Measurements from ENCODE around the gene PAX8. TPM values are rescaled to one million over a fixed set of nuclear protein-coding genes. Genes with fewer than 3 reads are reported as not detected.
A peak's percentile ranks its signal among the peaks of the same experiment; 100 is the strongest.

The PAX8 gene
- total RNA-seq, 1 experiment from 2014 or later = 1.5 TPM

DNA sequence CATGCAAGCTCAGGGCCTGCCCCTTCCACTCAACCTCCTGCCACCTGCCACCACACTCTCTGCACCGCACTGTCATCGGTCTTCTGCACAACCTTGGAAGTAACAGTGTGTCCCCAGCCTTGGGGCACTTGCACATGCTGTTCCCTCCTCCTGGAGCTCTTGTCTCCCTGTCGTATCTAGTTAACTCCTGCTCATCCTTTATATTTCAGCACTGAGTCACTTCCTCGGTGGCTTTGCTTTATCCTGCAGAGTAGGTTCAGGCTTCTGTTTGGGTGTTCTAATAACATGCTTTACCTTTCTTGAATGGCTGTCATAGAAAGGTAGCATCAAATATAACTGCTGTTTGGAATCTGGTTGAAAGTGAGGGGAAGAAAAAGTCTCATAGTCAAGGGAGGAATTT lies 25.3 kb downstream of the PAX8 start:
- H2AFZ ChIP-seq (ENCODE audit: low read length) = no peak overlapping the region
- H3K36me3 ChIP-seq (ENCODE audit: insufficient read depth, low read length) = no peaks in the 10 kb centered on the region
- H3K79me2 ChIP-seq (ENCODE audit: low read length) = no peaks in the 10 kb centered on the region
- no peak for DNase-seq
- no peaks in the 10 kb centered on the region for H3K9me3 ChIP-seq (ENCODE audit: low read length)
- H3K4me2 ChIP-seq (ENCODE audit: low read depth, low read length, poor library complexity, severe bottlenecking) = no peak overlapping the region
- H3K4me1 ChIP-seq (ENCODE audit: low read length) = no peaks in the 10 kb centered on the region
- H3K9me2 ChIP-seq (replicated peaks; ENCODE audit: insufficient read depth, low read length) = no peaks in the 10 kb centered on the region
- H4K20me1 ChIP-seq (ENCODE audit: insufficient read depth, low read depth, low read length) = no peaks in the 10 kb centered on the region
- no peaks in the 10 kb centered on the region for H3K27me3 ChIP-seq (ENCODE audit: low read length)
- H3K9ac ChIP-seq (ENCODE audit: low read length) = no peak overlapping the region
- no peak overlapping the region for H3K4me3 ChIP-seq (ENCODE audit: low read length)
- no peak overlapping the region for H3K27ac ChIP-seq (ENCODE audit: low read length)

DNA sequence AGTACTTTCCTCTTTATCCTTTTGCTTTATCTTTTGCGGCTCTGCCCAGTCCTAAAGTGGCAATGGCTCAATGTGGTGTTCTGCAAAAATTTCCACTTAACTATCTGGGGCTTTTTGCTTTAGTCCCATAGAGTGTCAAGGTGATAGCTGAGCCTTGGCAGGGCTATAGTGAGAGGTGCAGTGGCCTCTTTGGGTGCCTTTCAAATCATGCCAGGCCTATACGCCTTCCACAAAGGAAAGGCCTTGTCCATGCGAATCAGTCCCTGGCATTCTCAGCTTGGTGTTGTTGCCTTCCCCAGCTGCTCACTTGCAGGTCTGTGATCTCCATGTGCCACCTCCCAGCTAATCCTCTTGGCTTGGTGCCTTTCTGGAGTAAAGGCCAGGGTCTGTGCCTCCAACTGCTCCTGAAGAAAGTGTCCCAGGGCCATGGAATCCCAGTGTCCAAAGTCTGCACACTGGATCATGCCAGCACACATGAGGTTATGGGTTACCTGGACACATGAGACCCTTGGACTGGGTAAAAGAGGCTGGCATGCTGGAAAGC lies 26.6 kb downstream of the PAX8 start:
- no peak overlapping the region for H3K27ac ChIP-seq (ENCODE audit: low read length)
- no peak overlapping the region for H3K4me3 ChIP-seq (ENCODE audit: low read length)
- H3K9me3 ChIP-seq (ENCODE audit: low read length) = no peaks in the 10 kb centered on the region
- no peak overlapping the region for H3K9ac ChIP-seq (ENCODE audit: low read length)
- no peaks in the 10 kb centered on the region for H3K4me1 ChIP-seq (ENCODE audit: low read length)
- H4K20me1 ChIP-seq (ENCODE audit: insufficient read depth, low read depth, low read length) = no peaks in the 10 kb centered on the region
- H3K4me2 ChIP-seq (ENCODE audit: low read depth, low read length, poor library complexity, severe bottlenecking) = no peak overlapping the region
- no peak overlapping the region for H2AFZ ChIP-seq (ENCODE audit: low read length)
- H3K36me3 ChIP-seq (ENCODE audit: insufficient read depth, low read length) = no peaks in the 10 kb centered on the region
- no peaks in the 10 kb centered on the region for H3K9me2 ChIP-seq (replicated peaks; ENCODE audit: insufficient read depth, low read length)
- DNase-seq = no peak
- H3K79me2 ChIP-seq (ENCODE audit: low read length) = no peaks in the 10 kb centered on the region
- H3K27me3 ChIP-seq (ENCODE audit: low read length) = no peaks in the 10 kb centered on the region

DNA sequence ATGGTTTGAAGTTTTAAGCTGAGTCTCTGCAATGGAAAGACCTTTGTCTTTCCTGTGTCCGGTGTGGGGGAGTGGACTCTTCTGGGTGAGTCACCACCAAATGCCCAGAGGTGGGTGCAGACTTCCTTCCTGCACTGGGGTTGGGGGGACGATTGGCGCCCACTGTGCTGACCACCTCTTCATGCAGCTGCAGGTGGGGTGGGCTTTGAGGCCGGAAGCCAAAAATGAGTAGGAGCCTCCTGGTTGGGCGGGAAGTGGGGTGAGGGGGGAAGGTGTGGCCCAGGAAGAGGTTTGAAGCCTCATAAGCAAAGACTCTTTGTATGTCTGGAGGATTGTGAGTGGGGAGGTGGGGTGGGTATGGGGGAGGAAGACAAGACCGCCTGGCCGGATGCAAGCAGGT lies 27.6 kb downstream of the PAX8 start:
- DNase-seq = no peak

DNA sequence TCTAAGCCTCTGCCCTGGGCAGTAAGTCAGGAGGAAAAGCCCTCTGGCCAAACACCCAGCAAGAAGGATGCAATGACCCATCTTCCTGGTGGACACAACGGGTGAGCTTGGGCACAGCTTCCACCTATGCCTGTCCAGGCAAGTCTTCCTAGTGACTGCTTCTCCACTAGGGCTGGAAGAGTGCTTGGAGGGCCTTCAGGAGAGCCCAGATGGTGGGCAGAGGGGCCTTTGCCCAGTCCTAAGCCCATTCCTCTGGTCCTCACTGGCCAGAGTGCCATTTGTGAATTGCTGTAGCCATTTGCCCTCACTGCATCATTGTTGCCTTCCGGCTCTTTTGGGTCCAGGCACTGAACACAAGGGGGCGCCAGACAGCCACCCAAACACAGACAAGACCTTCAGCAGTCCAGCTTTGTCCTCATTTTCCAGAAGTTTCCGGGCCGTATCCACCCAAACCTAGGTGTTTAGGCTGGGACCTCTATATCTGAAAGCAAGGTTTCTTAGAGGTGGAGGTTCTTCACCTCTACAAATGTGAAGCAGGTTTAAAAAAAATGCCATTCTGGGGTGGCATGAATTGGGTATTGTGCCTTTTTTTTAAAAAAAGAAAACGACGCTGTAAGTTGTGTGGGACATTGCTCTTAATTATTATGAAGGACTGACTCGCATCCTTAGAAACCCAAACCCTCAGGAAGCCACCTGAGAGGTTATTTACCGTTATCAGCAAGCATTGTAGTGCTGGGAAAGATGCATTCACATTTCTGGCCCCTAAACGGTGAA lies 29.5 kb downstream of the PAX8 start:
- Histone ChIP-seq H3K27ac (ENCODE audit: low read length) (no peak overlapping the region), H4K20me1 (ENCODE audit: insufficient read depth, low read depth, low read length) (no peaks in the 10 kb centered on the region), H3K4me1 (ENCODE audit: low read length) (no peaks in the 10 kb centered on the region), H3K4me2 (ENCODE audit: low read depth, low read length, poor library complexity, severe bottlenecking) (no peak overlapping the region), H3K36me3 (ENCODE audit: insufficient read depth, low read length) (no peaks in the 10 kb centered on the region), H3K9me2 (replicated peaks; ENCODE audit: insufficient read depth, low read length) (no peaks in the 10 kb centered on the region), H3K9ac (ENCODE audit: low read length) (no peak overlapping the region), H3K4me3 (ENCODE audit: low read length) (no peak overlapping the region), H2AFZ (ENCODE audit: low read length) (0 out of 2 replicates have a peak overlapping the region, but pooled peaks have one; percentile 15), H3K79me2 (ENCODE audit: low read length) (no peaks in the 10 kb centered on the region), H3K9me3 (ENCODE audit: low read length) (no peaks in the 10 kb centered on the region), H3K27me3 (ENCODE audit: low read length) (no peaks in the 10 kb centered on the region)
- peak; percentile 85 for DNase-seq

More for the DNA sequence above, 27.6 kb downstream of the PAX8 start:
- Histone ChIP-seq H3K4me3 (ENCODE audit: low read length) (no peak overlapping the region), H2AFZ (ENCODE audit: low read length) (no peak overlapping the region), H3K79me2 (ENCODE audit: low read length) (no peaks in the 10 kb centered on the region), H3K4me2 (ENCODE audit: low read depth, low read length, poor library complexity, severe bottlenecking) (no peak overlapping the region), H3K27ac (ENCODE audit: low read length) (no peak overlapping the region), H4K20me1 (ENCODE audit: insufficient read depth, low read depth, low read length) (no peaks in the 10 kb centered on the region), H3K36me3 (ENCODE audit: insufficient read depth, low read length) (no peaks in the 10 kb centered on the region), H3K4me1 (ENCODE audit: low read length) (no peaks in the 10 kb centered on the region), H3K9me2 (replicated peaks; ENCODE audit: insufficient read depth, low read length) (no peaks in the 10 kb centered on the region), H3K27me3 (ENCODE audit: low read length) (no peaks in the 10 kb centered on the region), H3K9me3 (ENCODE audit: low read length) (no peaks in the 10 kb centered on the region), H3K9ac (ENCODE audit: low read length) (no peak overlapping the region)

DNA sequence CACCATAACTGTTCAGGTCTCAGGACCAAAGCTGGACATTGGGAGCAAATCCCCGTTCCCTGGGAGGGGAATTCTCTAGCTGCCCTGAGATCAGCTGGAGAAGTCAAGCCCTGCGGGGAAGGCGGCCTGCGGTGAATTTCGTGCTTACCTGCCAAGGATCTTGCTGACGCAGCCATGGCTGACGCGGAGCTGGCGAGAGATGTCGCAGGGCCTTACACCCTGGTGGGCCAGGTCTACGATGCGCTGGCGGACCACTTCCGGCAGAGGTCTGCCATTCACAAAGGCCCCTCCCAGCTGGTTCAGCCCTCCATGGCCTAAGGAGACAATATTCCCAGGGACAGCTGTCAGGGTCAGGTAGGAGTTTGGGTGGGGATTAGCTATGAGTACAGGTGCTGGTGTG lies 32.1 kb downstream of the PAX8 start:
- H3K4me1 ChIP-seq (ENCODE audit: low read length) = no peaks in the 10 kb centered on the region
- H3K27ac ChIP-seq (ENCODE audit: low read length) = no peak overlapping the region
- H3K9ac ChIP-seq (ENCODE audit: low read length) = no peak overlapping the region
- no peaks in the 10 kb centered on the region for H4K20me1 ChIP-seq (ENCODE audit: insufficient read depth, low read depth, low read length)
- no peak overlapping the region for H2AFZ ChIP-seq (ENCODE audit: low read length)
- no peak overlapping the region for H3K4me3 ChIP-seq (ENCODE audit: low read length)
- no peaks in the 10 kb centered on the region for H3K9me3 ChIP-seq (ENCODE audit: low read length)
- no peaks in the 10 kb centered on the region for H3K79me2 ChIP-seq (ENCODE audit: low read length)
- H3K9me2 ChIP-seq (replicated peaks; ENCODE audit: insufficient read depth, low read length) = no peaks in the 10 kb centered on the region
- no peaks in the 10 kb centered on the region for H3K36me3 ChIP-seq (ENCODE audit: insufficient read depth, low read length)
- no peaks in the 10 kb centered on the region for H3K27me3 ChIP-seq (ENCODE audit: low read length)
- no peak for DNase-seq
- H3K4me2 ChIP-seq (ENCODE audit: low read depth, low read length, poor library complexity, severe bottlenecking) = no peak overlapping the region

DNA sequence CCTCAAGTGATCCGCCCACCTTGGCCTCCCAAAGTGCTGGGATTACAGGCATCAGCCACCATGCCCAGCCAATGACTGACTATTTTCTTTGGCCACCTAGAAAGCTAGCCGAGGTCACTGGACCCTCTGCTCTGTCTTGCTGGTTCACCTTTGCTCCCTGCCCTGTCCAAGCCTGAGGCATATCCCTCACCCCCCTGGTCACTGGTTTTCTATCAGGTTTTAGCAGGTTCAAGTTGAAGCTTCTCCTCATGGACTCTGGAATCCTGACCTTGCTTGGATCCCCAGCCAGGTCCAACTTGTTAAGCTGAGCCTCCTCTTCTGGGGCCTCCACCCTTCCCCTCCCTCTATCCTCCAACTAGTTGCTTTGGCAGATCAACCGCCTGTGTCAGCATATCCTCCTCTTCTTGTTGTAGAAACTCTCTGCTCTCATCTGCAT lies 33.4 kb downstream of the PAX8 start:
- no peaks in the 10 kb centered on the region for H3K4me1 ChIP-seq (ENCODE audit: low read length)
- no peak overlapping the region for H3K9ac ChIP-seq (ENCODE audit: low read length)
- H3K79me2 ChIP-seq (ENCODE audit: low read length) = no peaks in the 10 kb centered on the region
- H2AFZ ChIP-seq (ENCODE audit: low read length) = no peak overlapping the region
- no peak overlapping the region for H3K4me3 ChIP-seq (ENCODE audit: low read length)
- H3K27me3 ChIP-seq (ENCODE audit: low read length) = no peaks in the 10 kb centered on the region
- H3K27ac ChIP-seq (ENCODE audit: low read length) = no peak overlapping the region
- no peaks in the 10 kb centered on the region for H3K9me3 ChIP-seq (ENCODE audit: low read length)
- H3K9me2 ChIP-seq (replicated peaks; ENCODE audit: insufficient read depth, low read length) = no peaks in the 10 kb centered on the region
- H4K20me1 ChIP-seq (ENCODE audit: insufficient read depth, low read depth, low read length) = no peaks in the 10 kb centered on the region
- no peak for DNase-seq
- no peak overlapping the region for H3K4me2 ChIP-seq (ENCODE audit: low read depth, low read length, poor library complexity, severe bottlenecking)
- H3K36me3 ChIP-seq (ENCODE audit: insufficient read depth, low read length) = no peaks in the 10 kb centered on the region

DNA sequence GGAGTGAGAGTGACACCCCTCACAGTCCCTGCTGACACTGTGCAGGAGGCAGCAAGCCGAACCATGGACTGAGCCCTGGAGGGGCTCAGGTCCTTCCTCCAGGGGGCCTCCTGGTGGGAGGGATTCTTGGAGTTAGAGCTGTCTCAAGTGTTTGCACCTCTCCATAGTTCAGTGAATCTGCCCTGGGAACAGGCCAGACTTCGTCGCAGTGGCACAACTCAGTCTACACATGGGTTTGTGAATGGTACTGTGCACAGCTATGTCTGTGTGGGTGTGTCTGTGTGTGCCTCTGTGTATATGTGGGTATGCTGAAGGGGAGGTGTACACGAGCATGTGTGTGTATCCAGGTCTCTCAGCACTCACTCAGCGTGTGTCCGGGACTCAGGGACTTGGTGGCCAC lies 36.4 kb downstream of the PAX8 start:
- Histone ChIP-seq H3K9ac (ENCODE audit: low read length) (no peak overlapping the region), H2AFZ (ENCODE audit: low read length) (no peak overlapping the region), H3K27ac (ENCODE audit: low read length) (no peak overlapping the region), H3K27me3 (ENCODE audit: low read length) (no peaks in the 10 kb centered on the region), H3K9me3 (ENCODE audit: low read length) (no peaks in the 10 kb centered on the region), H4K20me1 (ENCODE audit: insufficient read depth, low read depth, low read length) (no peaks in the 10 kb centered on the region), H3K9me2 (replicated peaks; ENCODE audit: insufficient read depth, low read length) (no peaks in the 10 kb centered on the region), H3K4me1 (ENCODE audit: low read length) (no peaks in the 10 kb centered on the region), H3K36me3 (ENCODE audit: insufficient read depth, low read length) (no peaks in the 10 kb centered on the region), H3K4me2 (ENCODE audit: low read depth, low read length, poor library complexity, severe bottlenecking) (no peak overlapping the region), H3K79me2 (ENCODE audit: low read length) (no peaks in the 10 kb centered on the region), H3K4me3 (ENCODE audit: low read length) (no peak overlapping the region)
- no peak for DNase-seq

DNA sequence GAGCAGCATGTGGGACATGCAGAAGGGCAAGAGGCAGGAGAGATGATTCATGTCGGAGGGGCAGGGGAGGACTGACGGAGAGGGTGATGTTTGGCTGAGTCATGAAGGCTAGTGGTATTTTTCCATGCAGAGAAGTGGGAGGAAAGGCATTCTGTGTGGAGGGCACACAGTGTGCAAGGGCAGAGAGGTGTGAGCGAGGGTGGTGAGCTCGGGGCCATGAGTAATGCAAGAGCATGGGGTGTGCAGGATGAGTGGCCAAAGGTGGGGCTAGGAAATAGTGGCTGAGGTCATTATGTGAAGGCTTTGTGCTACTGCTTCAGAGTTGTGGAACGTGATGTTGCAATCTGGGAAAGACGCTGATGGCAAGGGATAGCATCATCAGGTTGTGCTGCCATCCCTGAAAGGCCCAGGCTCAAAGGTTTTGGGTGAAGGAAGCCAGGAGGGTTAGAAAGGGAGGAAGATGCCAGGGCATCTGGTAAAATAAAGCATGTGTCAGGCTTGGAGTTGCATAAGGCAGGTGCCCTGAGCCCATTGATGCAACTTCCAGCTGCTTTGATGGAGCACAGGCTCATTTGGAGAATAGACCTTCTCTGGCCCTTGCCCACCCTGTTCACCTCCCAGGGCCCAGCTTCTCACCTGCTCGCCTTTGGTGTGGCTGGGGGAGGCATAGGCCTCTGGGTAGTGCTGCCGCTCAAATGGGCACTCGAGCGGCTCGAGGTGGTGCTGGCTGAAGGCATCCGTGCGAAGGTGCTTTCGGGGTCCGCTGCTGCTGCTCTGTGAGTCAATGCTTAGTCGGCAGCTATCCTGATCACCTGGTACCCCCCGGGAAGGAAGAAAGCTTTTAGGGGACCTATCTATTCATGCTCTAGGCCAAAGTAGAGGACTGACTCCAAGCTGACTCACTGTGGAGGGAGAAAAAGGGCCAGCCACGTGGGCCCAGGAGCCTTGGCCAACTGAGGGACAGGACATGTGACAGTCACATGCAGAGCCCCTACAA lies 37.5 kb downstream of the PAX8 start:
- DNase-seq = no peak
- H3K4me2 ChIP-seq (ENCODE audit: low read depth, low read length, poor library complexity, severe bottlenecking) = no peak overlapping the region
- no peak overlapping the region for H3K9ac ChIP-seq (ENCODE audit: low read length)
- no peak overlapping the region for H3K27ac ChIP-seq (ENCODE audit: low read length)
- H3K4me3 ChIP-seq (ENCODE audit: low read length) = no peak overlapping the region
- no peaks in the 10 kb centered on the region for H3K27me3 ChIP-seq (ENCODE audit: low read length)
- no peak overlapping the region for H2AFZ ChIP-seq (ENCODE audit: low read length)
- no peaks in the 10 kb centered on the region for H3K79me2 ChIP-seq (ENCODE audit: low read length)
- no peaks in the 10 kb centered on the region for H4K20me1 ChIP-seq (ENCODE audit: insufficient read depth, low read depth, low read length)
- no peaks in the 10 kb centered on the region for H3K36me3 ChIP-seq (ENCODE audit: insufficient read depth, low read length)
- H3K9me3 ChIP-seq (ENCODE audit: low read length) = no peaks in the 10 kb centered on the region
- no peaks in the 10 kb centered on the region for H3K9me2 ChIP-seq (replicated peaks; ENCODE audit: insufficient read depth, low read length)
- H3K4me1 ChIP-seq (ENCODE audit: low read length) = no peaks in the 10 kb centered on the region
